ENCODE measurements around the gene KLHDC4.

KLHDC4 gene

GRCh38 chr16:87746178-87746577, 19.6 kb downstream of the KLHDC4 start:
- no peak for DNase-seq (ENCODE audit: low spot score)
- no peak for TF ChIP-seq CTCF (IDR thresholded peaks at IDR 0.05; ENCODE audit: extremely low read depth, insufficient read depth, missing control alignments)
- in situ Hi-C loops (cut with MboI; ENCODE audit: low pct_unique_long_range_greater_than_20kb, low sequenced_read_pairs, unreplicated experiment), result no loop called here

- no peak for DNase-seq (ENCODE audit: low spot score)
- in situ Hi-C loops (cut with MboI; ENCODE audit: low pct_unique_long_range_greater_than_20kb, low sequenced_read_pairs, unreplicated experiment), result no loop called here
- no peak for TF ChIP-seq CTCF (IDR thresholded peaks at IDR 0.05; ENCODE audit: extremely low read depth, insufficient read depth, missing control alignments)
These were observed 20.9 kb downstream of the KLHDC4 start for GRCh38 chr16:87744750-87745514.

- in situ Hi-C loops (cut with MboI; ENCODE audit: low pct_unique_long_range_greater_than_20kb, low sequenced_read_pairs, unreplicated experiment), result no loop called here
- DNase-seq (ENCODE audit: low spot score), result no peak
- TF ChIP-seq CTCF (IDR thresholded peaks at IDR 0.05; ENCODE audit: extremely low read depth, insufficient read depth, missing control alignments), result no peak
These were observed 22.9 kb downstream of the KLHDC4 start for GRCh38 chr16:87742781-87743490.

- no peak for DNase-seq (ENCODE audit: low spot score)
- in situ Hi-C loops (cut with MboI; ENCODE audit: low pct_unique_long_range_greater_than_20kb, low sequenced_read_pairs, unreplicated experiment), result no loop called here
- no peak for TF ChIP-seq CTCF (IDR thresholded peaks at IDR 0.05; ENCODE audit: extremely low read depth, insufficient read depth, missing control alignments)
These were observed 23.9 kb downstream of the KLHDC4 start for GRCh38 chr16:87741700-87742415.

- no peak for TF ChIP-seq CTCF (IDR thresholded peaks at IDR 0.05; ENCODE audit: extremely low read depth, insufficient read depth, missing control alignments)
- in situ Hi-C loops (cut with MboI; ENCODE audit: low pct_unique_long_range_greater_than_20kb, low sequenced_read_pairs, unreplicated experiment), result no loop called here
- DNase-seq (ENCODE audit: low spot score), result no peak
These were observed 24.8 kb downstream of the KLHDC4 start for GRCh38 chr16:87740909-87741424.

- no peak for TF ChIP-seq CTCF (IDR thresholded peaks at IDR 0.05; ENCODE audit: extremely low read depth, insufficient read depth, missing control alignments)
- in situ Hi-C loops (cut with MboI; ENCODE audit: low pct_unique_long_range_greater_than_20kb, low sequenced_read_pairs, unreplicated experiment), result no loop called here
- DNase-seq (ENCODE audit: low spot score), result no peak
These were observed 25.3 kb downstream of the KLHDC4 start for GRCh38 chr16:87740441-87740840.
